Measurements from ENCODE around the gene BRD4. TPM values are rescaled to one million over a fixed set of nuclear protein-coding genes. Genes with fewer than 3 reads are reported as not detected.

The BRD4 gene
- 107 TPM for total RNA-seq
- 14.3 TPM for polyA plus RNA-seq (ENCODE audit: insufficient read depth, low read depth, low replicate concordance)
- long read RNA-seq, donor 1, partial matches to known transcripts = 8 of 9 reads
- long read RNA-seq, donor 1, other reads (novel, unspliced or antisense) = 0 of 9 reads
- long read RNA-seq, donor 2, partial matches to known transcripts = 15 of 15 reads
- long read RNA-seq, donor 2, other reads (novel, unspliced or antisense) = 0 of 15 reads
- long read RNA-seq, donor 3, partial matches to known transcripts = 5 of 8 reads
- long read RNA-seq, donor 3, other reads (novel, unspliced or antisense) = 0 of 8 reads
- long read RNA-seq, donor 4, partial matches to known transcripts = 5 of 7 reads
- long read RNA-seq, donor 4, other reads (novel, unspliced or antisense) = 0 of 7 reads
- long read RNA-seq, donor 5, partial matches to known transcripts = 0 of 1 reads
- long read RNA-seq, donor 5, other reads (novel, unspliced or antisense) = 0 of 1 reads
- long read RNA-seq, donor 6 = 0 reads
- long read RNA-seq, donor 7, transcript BRD4-206 (2 exons, 408 nt) = major isoform, 6 of 92 reads
- long read RNA-seq, donor 7, partial matches to known transcripts = 59 of 92 reads
- long read RNA-seq, donor 7, other reads (novel, unspliced or antisense) = 26 of 92 reads
- long read RNA-seq, donor 8, partial matches to known transcripts = 0 of 1 reads
- long read RNA-seq, donor 8, other reads (novel, unspliced or antisense) = 0 of 1 reads
- long read RNA-seq, donor 9, partial matches to known transcripts = 0 of 1 reads
- long read RNA-seq, donor 9, other reads (novel, unspliced or antisense) = 0 of 1 reads
- long read RNA-seq, donor 10, partial matches to known transcripts = 0 of 3 reads
- long read RNA-seq, donor 10, other reads (novel, unspliced or antisense) = 0 of 3 reads

DNA sequence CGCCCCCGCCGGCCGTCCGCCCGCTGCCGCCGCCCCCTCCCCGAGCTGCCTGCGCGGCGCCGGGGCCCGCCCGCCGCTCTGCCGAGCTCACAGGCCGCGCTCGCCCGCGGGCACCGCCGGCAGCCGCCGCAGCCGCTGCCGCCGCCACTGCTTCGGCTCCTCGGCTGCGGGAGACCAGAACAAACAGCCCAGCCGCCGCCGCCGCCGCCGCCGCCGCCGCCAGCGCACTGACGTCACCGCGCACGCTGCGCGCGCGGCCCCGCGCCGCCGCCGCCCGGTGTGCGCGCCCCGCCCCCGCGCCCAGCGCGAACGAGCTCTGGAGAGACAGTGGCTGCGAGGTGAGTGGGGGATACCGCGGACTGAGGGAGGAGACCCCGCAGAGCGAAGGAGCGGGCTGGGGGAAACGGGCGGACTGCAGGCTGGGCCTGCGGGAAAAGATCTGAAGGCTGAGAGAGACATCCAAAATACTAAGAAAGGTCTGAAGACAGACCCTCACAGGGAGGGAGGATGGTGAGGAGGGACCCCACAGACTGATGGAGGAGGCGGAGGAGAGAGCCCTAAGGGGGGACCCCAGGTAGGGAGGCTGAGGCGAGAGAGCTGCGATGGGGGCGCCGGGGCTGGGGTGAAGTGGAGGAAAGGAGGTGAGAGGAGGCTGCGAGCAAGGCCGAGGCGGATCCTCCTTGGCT, at the start of gene BRD4:
Gene BRD4 (minus strand): TSS at position 229 of the 686 bp plus-strand sequence. CDS start 59,440 bp downstream, outside the sequence.
- FAIRE-seq (no peak), DNase-seq (peak; percentile 68 to 94 (median 84))
- TF ChIP-seq, protein P1, sequence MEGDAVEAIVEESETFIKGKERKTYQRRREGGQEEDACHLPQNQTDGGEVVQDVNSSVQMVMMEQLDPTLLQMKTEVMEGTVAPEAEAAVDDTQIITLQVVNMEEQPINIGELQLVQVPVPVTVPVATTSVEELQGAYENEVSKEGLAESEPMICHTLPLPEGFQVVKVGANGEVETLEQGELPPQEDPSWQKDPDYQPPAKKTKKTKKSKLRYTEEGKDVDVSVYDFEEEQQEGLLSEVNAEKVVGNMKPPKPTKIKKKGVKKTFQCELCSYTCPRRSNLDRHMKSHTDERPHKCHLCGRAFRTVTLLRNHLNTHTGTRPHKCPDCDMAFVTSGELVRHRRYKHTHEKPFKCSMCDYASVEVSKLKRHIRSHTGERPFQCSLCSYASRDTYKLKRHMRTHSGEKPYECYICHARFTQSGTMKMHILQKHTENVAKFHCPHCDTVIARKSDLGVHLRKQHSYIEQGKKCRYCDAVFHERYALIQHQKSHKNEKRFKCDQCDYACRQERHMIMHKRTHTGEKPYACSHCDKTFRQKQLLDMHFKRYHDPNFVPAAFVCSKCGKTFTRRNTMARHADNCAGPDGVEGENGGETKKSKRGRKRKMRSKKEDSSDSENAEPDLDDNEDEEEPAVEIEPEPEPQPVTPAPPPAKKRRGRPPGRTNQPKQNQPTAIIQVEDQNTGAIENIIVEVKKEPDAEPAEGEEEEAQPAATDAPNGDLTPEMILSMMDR (IDR thresholded peaks at IDR 0.05; ENCODE audit: borderline replicate concordance, extremely low read depth, insufficient read depth) = no peak
- peak within 1 kb of the TSS; percentile 85 to 95 (median 92) for H3K4me3 ChIP-seq (ENCODE audit: low read length in 3 of 3)
- H3K27me3 ChIP-seq (ENCODE audit: control insufficient read depth, insufficient read depth, low read length) = no peaks in the 10 kb centered on the region
- peaks cover 0 to 25% (median 13%) of the 10 kb centered on the region in 3 donors for H3K4me1 ChIP-seq (ENCODE audit: control insufficient read depth in 2 of 3, insufficient read depth in 2 of 3, low read depth in 1 of 3, low read length in 3 of 3)
- no peaks in the 10 kb centered on the region for H3K9me3 ChIP-seq (ENCODE audit: control insufficient read depth in 2 of 3, insufficient read depth in 1 of 3, low read length in 3 of 3)
- H3K9ac ChIP-seq (ENCODE audit: low read length in 3 of 3) = peak within 1 kb of the TSS; percentile 65 to 94 (median 90)
- no peaks in the 10 kb centered on the region for H3K36me3 ChIP-seq (ENCODE audit: control insufficient read depth in 2 of 3, insufficient read depth in 3 of 3, low read length in 3 of 3)
- H3K27ac ChIP-seq (ENCODE audit: low read depth in 2 of 2, low read length in 2 of 2) = peak within 1 kb of the TSS; percentile 94 to 95
- intact Hi-C loops (cut with DNase I) = loop anchor here (10.0 kb wide), 1 partner anchor 68 kb away; no protein-coding TSS in a partner anchor

GRCh38 chr19:15381864-15382263, 49.5 kb upstream of the BRD4 start:
- no peaks in the 10 kb centered on the region for H3K9me3 ChIP-seq (ENCODE audit: control insufficient read depth in 2 of 3, insufficient read depth in 1 of 3, low read length in 3 of 3)
- TF ChIP-seq, protein P1 (IDR thresholded peaks at IDR 0.05; ENCODE audit: borderline replicate concordance, extremely low read depth, insufficient read depth) = no peak
- H3K27me3 ChIP-seq (ENCODE audit: control insufficient read depth, insufficient read depth, low read length) = no peaks in the 10 kb centered on the region
- H3K9ac ChIP-seq (ENCODE audit: low read length in 3 of 3) = no peak overlapping the region
- no peak for DNase-seq
- FAIRE-seq = no peak
- peaks cover 0 to 17% (median 4%) of the 10 kb centered on the region in 3 donors for H3K4me1 ChIP-seq (ENCODE audit: control insufficient read depth in 2 of 3, insufficient read depth in 2 of 3, low read depth in 1 of 3, low read length in 3 of 3)
- H3K27ac ChIP-seq (ENCODE audit: low read depth in 2 of 2, low read length in 2 of 2) = no peak overlapping the region
- H3K4me3 ChIP-seq (ENCODE audit: low read length in 3 of 3) = no peak overlapping the region
- peaks cover 0 to 3% (median 2%) of the 10 kb centered on the region in 3 donors for H3K36me3 ChIP-seq (ENCODE audit: control insufficient read depth in 2 of 3, insufficient read depth in 3 of 3, low read length in 3 of 3)
- intact Hi-C loops (cut with DNase I) = no loop called here

DNA sequence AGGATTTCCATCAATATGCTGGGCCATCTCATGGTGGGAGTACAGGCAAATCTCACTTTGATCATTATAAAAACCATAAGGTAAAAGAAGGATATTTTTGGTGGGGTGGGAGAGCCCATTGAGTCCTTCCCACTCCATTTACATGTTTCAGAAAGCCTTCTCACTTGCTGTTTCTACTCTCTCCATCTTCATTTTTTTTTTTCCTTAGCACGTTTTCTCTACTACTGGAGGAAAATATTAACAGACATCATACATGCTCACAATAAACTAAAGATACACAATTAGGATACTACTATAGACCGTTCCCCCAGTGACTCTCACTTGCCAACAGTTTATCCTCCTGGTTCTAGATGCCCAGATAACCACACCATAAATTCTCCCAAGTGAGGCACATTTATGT, 49.1 kb upstream of the BRD4 start:
- H3K9me3 ChIP-seq (ENCODE audit: control insufficient read depth in 2 of 3, insufficient read depth in 1 of 3, low read length in 3 of 3) = no peaks in the 10 kb centered on the region
- H3K4me3 ChIP-seq (ENCODE audit: low read length in 3 of 3) = no peak overlapping the region
- DNase-seq (no peak), FAIRE-seq (no peak)
- H3K9ac ChIP-seq (ENCODE audit: low read length in 3 of 3) = no peak overlapping the region
- peaks cover 0 to 3% (median 2%) of the 10 kb centered on the region in 3 donors for H3K36me3 ChIP-seq (ENCODE audit: control insufficient read depth in 2 of 3, insufficient read depth in 3 of 3, low read length in 3 of 3)
- intact Hi-C loops (cut with DNase I) = no loop called here
- no peak overlapping the region for H3K27ac ChIP-seq (ENCODE audit: low read depth in 2 of 2, low read length in 2 of 2)
- TF ChIP-seq, protein P1 (IDR thresholded peaks at IDR 0.05; ENCODE audit: borderline replicate concordance, extremely low read depth, insufficient read depth) = no peak
- H3K4me1 ChIP-seq (ENCODE audit: control insufficient read depth in 2 of 3, insufficient read depth in 2 of 3, low read depth in 1 of 3, low read length in 3 of 3) = peaks cover 0 to 21% (median 7%) of the 10 kb centered on the region in 3 donors
- H3K27me3 ChIP-seq (ENCODE audit: control insufficient read depth, insufficient read depth, low read length) = no peaks in the 10 kb centered on the region

Measured in kidney (tissue), 22 donors.